ENCODE measurements around the gene OR2A12.

GRCh38 chr7:144038887-144039286 lies 47.2 kb upstream of the OR2A12 start:
- TF ChIP-seq CTCF (IDR thresholded peaks at IDR 0.05), result no peak
- TF ChIP-seq ZFX (IDR thresholded peaks at IDR 0.05; ENCODE audit: borderline replicate concordance), result no peak
